ENCODE results near the gene TLR8. TPM values are rescaled to one million over a fixed set of nuclear protein-coding genes. Genes with fewer than 3 reads are reported as not detected.

The TLR8 gene
- total and polyA plus RNA-seq, 10 of the 15 experiments (the other 5 are each of a cell fraction or from before 2014, with no cell fraction given) = 0.04 TPM; not detected in 9

DNA sequence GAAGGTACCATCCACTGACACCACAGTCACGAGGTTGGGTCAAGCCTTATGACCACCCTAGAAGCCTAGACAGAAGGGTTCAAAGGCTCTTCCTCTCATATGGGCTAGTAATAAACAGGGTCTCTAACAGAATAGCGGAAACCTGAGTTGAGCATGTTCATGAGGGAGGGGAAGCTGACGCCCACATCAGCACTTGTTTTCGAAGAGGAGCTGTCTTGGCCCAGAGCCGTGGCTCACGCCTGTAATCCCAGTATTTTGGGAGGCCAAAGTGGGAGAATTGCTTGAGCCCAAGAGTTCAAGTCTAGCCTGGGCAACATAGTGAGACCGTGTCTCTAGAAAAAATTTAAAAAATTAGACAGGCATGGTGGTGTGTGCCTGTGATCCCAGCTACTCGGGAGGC, 47.0 kb downstream of the TLR8 start:
- ChIA-PET CTCF (interaction anchor here (1.5 to 6.4 kb wide), 2 partner anchors 15 to 138 kb away, joined by 6 to 37 read pairs; no protein-coding TSS in a partner anchor), POLR2A (interaction anchor here (0.6 to 7.2 kb wide), 7 partner anchors 22 to 133 kb away, joined by 3 to 63 read pairs (median 4); no protein-coding TSS in a partner anchor), SMC1A (ENCODE audit: uncharacterized antibody, unreplicated experiment) (interaction anchor here (1.1 to 18.8 kb wide), 4 partner anchors 21 to 301 kb away, joined by 3 to 632 read pairs (median 380); partner anchors contain the start of gene TMSB4X), RAD21 (ENCODE audit: unreplicated experiment) (interaction anchor here (0.9 to 15.5 kb wide), 5 partner anchors 21 to 135 kb away, joined by 3 to 549 read pairs (median 3); no protein-coding TSS in a partner anchor)
- Histone ChIP-seq H3K9me3 (replicated peaks; ENCODE audit: control insufficient read depth, insufficient read depth, low read length) (no peaks in the 10 kb centered on the region), H3K79me2 (ENCODE audit: control insufficient read depth, insufficient read depth, low read length) (peaks cover 42% of the 10 kb centered on the region), H3K27me3 (replicated peaks in 1 of 2; ENCODE audit: control insufficient read depth in 2 of 2, insufficient read depth in 2 of 2, low read length in 1 of 2) (no peaks in the 10 kb centered on the region), H3K4me3 (no peak overlapping the region), H3K27ac (ENCODE audit: control insufficient read depth, insufficient read depth) (no peak overlapping the region), H3K9ac (ENCODE audit: control insufficient read depth, insufficient read depth, low read length) (no peak overlapping the region), H3K4me2 (ENCODE audit: control insufficient read depth, insufficient read depth) (no peak overlapping the region), H3K4me1 (ENCODE audit: control insufficient read depth, insufficient read depth, low read length) (peaks cover 60% of the 10 kb centered on the region), H3K36me3 (ENCODE audit: control insufficient read depth in 2 of 2, insufficient read depth in 2 of 2, low read length in 1 of 2) (no peaks in the 10 kb centered on the region), H2AFZ (ENCODE audit: control insufficient read depth, low read depth, low read length) (no peak overlapping the region), H4K20me1 (ENCODE audit: control insufficient read depth, insufficient read depth) (no peaks in the 10 kb centered on the region)
- DNase-seq (ENCODE audit: low read depth, low spot score) (no peak), ATAC-seq (no peak), FAIRE-seq (no peak)
- 92% methylated on average over 8 of the region's 8 CpGs for WGBS (ENCODE audit: insufficient coverage, insufficient replicate concordance, low lambda C conversion rate, missing lambda C conversion rate)
- no TSS peak for BruUV-seq (replicated peaks)
- no peak for TF ChIP-seq SUZ12 (IDR thresholded peaks at IDR 0.05; ENCODE audit: unreplicated experiment)
- in situ Hi-C loops (cut with MboI) = loop anchor here (5.0 to 25.0 kb wide), 4 partner anchors 134 to 1071 kb away; partner anchors contain the start of genes GEMIN8 and TCEANC
- intact Hi-C loops (cut with micrococcal nuclease; ENCODE audit: unreplicated experiment) = loop anchor here (10.0 kb wide), 1 partner anchor 741 kb away; no protein-coding TSS in a partner anchor

- no peak for DNase-seq (ENCODE audit: low read depth, low spot score)
- H3K9ac ChIP-seq (ENCODE audit: control insufficient read depth, insufficient read depth, low read length) = peak overlapping the region; percentile 65
- ChIA-PET SMC1A (ENCODE audit: uncharacterized antibody, unreplicated experiment) (interaction anchor here (7.8 to 18.8 kb wide), 4 partner anchors 7 to 129 kb away, joined by 35 to 632 read pairs (median 380); partner anchors contain the start of gene TMSB4X), RAD21 (ENCODE audit: unreplicated experiment) (interaction anchor here (0.9 to 15.5 kb wide), 9 partner anchors 19 to 534 kb away, joined by 3 to 549 read pairs (median 29); partner anchors contain the start of gene TMSB4X), POLR2A (interaction anchor here (0.6 to 7.7 kb wide), 7 partner anchors 19 to 134 kb away, joined by 3 to 138 read pairs (median 6); partner anchors contain the start of gene TMSB4X), CTCF (interaction anchor here (1.5 to 6.4 kb wide), 4 partner anchors 44 to 533 kb away, joined by 4 to 37 read pairs (median 8); no protein-coding TSS in a partner anchor)
- peak overlapping the region; percentile 99 for H3K27ac ChIP-seq (ENCODE audit: control insufficient read depth, insufficient read depth)
- no peak for ATAC-seq
- intact Hi-C loops (cut with micrococcal nuclease; ENCODE audit: unreplicated experiment) (loop anchor here (10.0 kb wide), 1 partner anchor 740 kb away; no protein-coding TSS in a partner anchor), in situ Hi-C loops (cut with MboI) (loop anchor here (5.0 to 25.0 kb wide), 4 partner anchors 133 to 1070 kb away; partner anchors contain the start of genes GEMIN8 and TCEANC)
- H3K4me3 ChIP-seq = 0 out of 2 replicates have a peak overlapping the region, but pooled peaks have one; percentile 32
- no peaks in the 10 kb centered on the region for H3K9me3 ChIP-seq (replicated peaks; ENCODE audit: control insufficient read depth, insufficient read depth, low read length)
- no peaks in the 10 kb centered on the region for H4K20me1 ChIP-seq (ENCODE audit: control insufficient read depth, insufficient read depth)
- FAIRE-seq = no peak
- H3K4me1 ChIP-seq (ENCODE audit: control insufficient read depth, insufficient read depth, low read length) = peaks cover 55% of the 10 kb centered on the region
- H3K79me2 ChIP-seq (ENCODE audit: control insufficient read depth, insufficient read depth, low read length) = peaks cover 39% of the 10 kb centered on the region
- no TSS peak for BruUV-seq (replicated peaks)
- WGBS (ENCODE audit: insufficient coverage, insufficient replicate concordance, low lambda C conversion rate, missing lambda C conversion rate) = 72% methylated on average over 9 of the region's 9 CpGs
- no peak overlapping the region for H2AFZ ChIP-seq (ENCODE audit: control insufficient read depth, low read depth, low read length)
- H3K27me3 ChIP-seq (replicated peaks in 1 of 2; ENCODE audit: control insufficient read depth in 2 of 2, insufficient read depth in 2 of 2, low read length in 1 of 2) = no peaks in the 10 kb centered on the region
- H3K36me3 ChIP-seq (ENCODE audit: control insufficient read depth in 2 of 2, insufficient read depth in 2 of 2, low read length in 1 of 2) = no peaks in the 10 kb centered on the region
- H3K4me2 ChIP-seq (ENCODE audit: control insufficient read depth, insufficient read depth) = peak overlapping the region; percentile 53
- TF ChIP-seq, protein P1, sequence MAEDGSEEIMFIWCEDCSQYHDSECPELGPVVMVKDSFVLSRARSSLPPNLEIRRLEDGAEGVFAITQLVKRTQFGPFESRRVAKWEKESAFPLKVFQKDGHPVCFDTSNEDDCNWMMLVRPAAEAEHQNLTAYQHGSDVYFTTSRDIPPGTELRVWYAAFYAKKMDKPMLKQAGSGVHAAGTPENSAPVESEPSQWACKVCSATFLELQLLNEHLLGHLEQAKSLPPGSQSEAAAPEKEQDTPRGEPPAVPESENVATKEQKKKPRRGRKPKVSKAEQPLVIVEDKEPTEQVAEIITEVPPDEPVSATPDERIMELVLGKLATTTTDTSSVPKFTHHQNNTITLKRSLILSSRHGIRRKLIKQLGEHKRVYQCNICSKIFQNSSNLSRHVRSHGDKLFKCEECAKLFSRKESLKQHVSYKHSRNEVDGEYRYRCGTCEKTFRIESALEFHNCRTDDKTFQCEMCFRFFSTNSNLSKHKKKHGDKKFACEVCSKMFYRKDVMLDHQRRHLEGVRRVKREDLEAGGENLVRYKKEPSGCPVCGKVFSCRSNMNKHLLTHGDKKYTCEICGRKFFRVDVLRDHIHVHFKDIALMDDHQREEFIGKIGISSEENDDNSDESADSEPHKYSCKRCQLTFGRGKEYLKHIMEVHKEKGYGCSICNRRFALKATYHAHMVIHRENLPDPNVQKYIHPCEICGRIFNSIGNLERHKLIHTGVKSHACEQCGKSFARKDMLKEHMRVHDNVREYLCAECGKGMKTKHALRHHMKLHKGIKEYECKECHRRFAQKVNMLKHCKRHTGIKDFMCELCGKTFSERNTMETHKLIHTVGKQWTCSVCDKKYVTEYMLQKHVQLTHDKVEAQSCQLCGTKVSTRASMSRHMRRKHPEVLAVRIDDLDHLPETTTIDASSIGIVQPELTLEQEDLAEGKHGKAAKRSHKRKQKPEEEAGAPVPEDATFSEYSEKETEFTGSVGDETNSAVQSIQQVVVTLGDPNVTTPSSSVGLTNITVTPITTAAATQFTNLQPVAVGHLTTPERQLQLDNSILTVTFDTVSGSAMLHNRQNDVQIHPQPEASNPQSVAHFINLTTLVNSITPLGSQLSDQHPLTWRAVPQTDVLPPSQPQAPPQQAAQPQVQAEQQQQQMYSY (CRISPR knock-in tag; IDR thresholded peaks at IDR 0.05) = no peak
- TF ChIP-seq SIX5 (IDR thresholded peaks at IDR 0.05; ENCODE audit: low read depth, low read length, severe bottlenecking) (no peak), ZNF384 (IDR thresholded peaks at IDR 0.05; ENCODE audit: borderline replicate concordance, low read depth, low read length) (no peak), PML (IDR thresholded peaks at IDR 0.05; ENCODE audit: low read length) (no peak), SREBF1 (IDR thresholded peaks at IDR 0.05; ENCODE audit: low read length) (no peak)
- TF ChIP-seq, protein P2, sequence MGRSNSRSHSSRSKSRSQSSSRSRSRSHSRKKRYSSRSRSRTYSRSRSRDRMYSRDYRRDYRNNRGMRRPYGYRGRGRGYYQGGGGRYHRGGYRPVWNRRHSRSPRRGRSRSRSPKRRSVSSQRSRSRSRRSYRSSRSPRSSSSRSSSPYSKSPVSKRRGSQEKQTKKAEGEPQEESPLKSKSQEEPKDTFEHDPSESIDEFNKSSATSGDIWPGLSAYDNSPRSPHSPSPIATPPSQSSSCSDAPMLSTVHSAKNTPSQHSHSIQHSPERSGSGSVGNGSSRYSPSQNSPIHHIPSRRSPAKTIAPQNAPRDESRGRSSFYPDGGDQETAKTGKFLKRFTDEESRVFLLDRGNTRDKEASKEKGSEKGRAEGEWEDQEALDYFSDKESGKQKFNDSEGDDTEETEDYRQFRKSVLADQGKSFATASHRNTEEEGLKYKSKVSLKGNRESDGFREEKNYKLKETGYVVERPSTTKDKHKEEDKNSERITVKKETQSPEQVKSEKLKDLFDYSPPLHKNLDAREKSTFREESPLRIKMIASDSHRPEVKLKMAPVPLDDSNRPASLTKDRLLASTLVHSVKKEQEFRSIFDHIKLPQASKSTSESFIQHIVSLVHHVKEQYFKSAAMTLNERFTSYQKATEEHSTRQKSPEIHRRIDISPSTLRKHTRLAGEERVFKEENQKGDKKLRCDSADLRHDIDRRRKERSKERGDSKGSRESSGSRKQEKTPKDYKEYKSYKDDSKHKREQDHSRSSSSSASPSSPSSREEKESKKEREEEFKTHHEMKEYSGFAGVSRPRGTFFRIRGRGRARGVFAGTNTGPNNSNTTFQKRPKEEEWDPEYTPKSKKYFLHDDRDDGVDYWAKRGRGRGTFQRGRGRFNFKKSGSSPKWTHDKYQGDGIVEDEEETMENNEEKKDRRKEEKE (IDR thresholded peaks at IDR 0.05) = no peak
Measured at GRCh38 chrX:12954376-12954775, 48.0 kb downstream of the TLR8 start.
